ENCODE data around the gene TNFRSF19. TPM values are rescaled to one million over a fixed set of nuclear protein-coding genes. Genes with fewer than 3 reads are reported as not detected.

TNFRSF19 gene
- total RNA-seq, 1 experiment from 2014 or later: 0.54 TPM

DNA sequence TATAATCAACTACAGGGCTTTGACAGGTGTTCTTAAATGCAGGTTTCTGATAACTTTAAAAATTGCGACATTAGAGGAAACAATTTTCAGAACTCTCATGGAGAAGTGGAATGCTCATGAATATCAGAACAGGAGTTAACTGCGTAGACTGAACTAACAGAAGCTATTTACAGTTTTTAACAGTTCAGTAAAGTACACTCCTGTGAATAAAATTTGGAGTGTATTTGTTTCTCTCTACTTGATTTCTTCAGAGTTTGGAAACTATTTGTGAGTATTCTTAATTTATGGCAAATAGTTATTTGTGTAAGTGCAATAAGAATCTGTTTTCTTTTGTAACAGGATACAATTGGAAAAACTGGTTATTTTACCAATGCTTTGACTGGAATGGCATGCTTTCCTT, 114.4 kb downstream of the TNFRSF19 start:
- intact Hi-C loops (cut with micrococcal nuclease; ENCODE audit: unreplicated experiment): no loop called here

GRCh38 chr13:23685416-23685815, 115.2 kb downstream of the TNFRSF19 start:
- no peak for ATAC-seq
- ChIA-PET CTCF (no interaction called here), POLR2A (no interaction called here)
- TF ChIP-seq REST (IDR thresholded peaks at IDR 0.05; ENCODE audit: insufficient read depth in 1 of 2, low read depth in 2 of 2, low read length in 1 of 2): no peak
- no peak for TF ChIP-seq SIN3A (IDR thresholded peaks at IDR 0.05; ENCODE audit: borderline replicate concordance, insufficient read depth, low read depth, low read length)
- no peak for TF ChIP-seq TCF7L2 (IDR thresholded peaks at IDR 0.05; ENCODE audit: low read depth, low read length)
- TF ChIP-seq POLR2AphosphoS5 (IDR thresholded peaks at IDR 0.05; ENCODE audit: low read depth, low read length): no peak
- TF ChIP-seq, protein P1, sequence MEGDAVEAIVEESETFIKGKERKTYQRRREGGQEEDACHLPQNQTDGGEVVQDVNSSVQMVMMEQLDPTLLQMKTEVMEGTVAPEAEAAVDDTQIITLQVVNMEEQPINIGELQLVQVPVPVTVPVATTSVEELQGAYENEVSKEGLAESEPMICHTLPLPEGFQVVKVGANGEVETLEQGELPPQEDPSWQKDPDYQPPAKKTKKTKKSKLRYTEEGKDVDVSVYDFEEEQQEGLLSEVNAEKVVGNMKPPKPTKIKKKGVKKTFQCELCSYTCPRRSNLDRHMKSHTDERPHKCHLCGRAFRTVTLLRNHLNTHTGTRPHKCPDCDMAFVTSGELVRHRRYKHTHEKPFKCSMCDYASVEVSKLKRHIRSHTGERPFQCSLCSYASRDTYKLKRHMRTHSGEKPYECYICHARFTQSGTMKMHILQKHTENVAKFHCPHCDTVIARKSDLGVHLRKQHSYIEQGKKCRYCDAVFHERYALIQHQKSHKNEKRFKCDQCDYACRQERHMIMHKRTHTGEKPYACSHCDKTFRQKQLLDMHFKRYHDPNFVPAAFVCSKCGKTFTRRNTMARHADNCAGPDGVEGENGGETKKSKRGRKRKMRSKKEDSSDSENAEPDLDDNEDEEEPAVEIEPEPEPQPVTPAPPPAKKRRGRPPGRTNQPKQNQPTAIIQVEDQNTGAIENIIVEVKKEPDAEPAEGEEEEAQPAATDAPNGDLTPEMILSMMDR (IDR thresholded peaks at IDR 0.05): no peak
- intact Hi-C loops (cut with micrococcal nuclease; ENCODE audit: unreplicated experiment) (no loop called here), in situ Hi-C loops (cut with HindIII; ENCODE audit: low pct_unique_long_range_greater_than_20kb, low sequenced_read_pairs) (no loop called here)
- H3K4me1 ChIP-seq (ENCODE audit: control insufficient read depth, insufficient read depth, low read length): no peaks in the 10 kb centered on the region
- H3K27me3 ChIP-seq (ENCODE audit: control insufficient read depth, insufficient read depth, low read length): no peaks in the 10 kb centered on the region
- no TSS peak for BruUV-seq (replicated peaks)
- H3K36me3 ChIP-seq (ENCODE audit: control insufficient read depth, insufficient read depth, low read length): no peaks in the 10 kb centered on the region
- H3K27ac ChIP-seq (ENCODE audit: low read length): no peak overlapping the region
- H3K4me3 ChIP-seq (ENCODE audit: low read depth in 2 of 2, low read length in 2 of 2): no peak overlapping the region
- H3K9me3 ChIP-seq (ENCODE audit: control insufficient read depth, insufficient read depth, low read depth, low read length): no peaks in the 10 kb centered on the region
- DNase-seq (ENCODE audit: low read depth, low spot score): no peak

More for the DNA sequence above, 114.4 kb downstream of the TNFRSF19 start:
- Histone ChIP-seq H3K9me3 (ENCODE audit: control insufficient read depth, insufficient read depth, low read depth, low read length) (no peaks in the 10 kb centered on the region), H3K27ac (ENCODE audit: low read length) (no peak overlapping the region), H3K4me1 (ENCODE audit: control insufficient read depth, insufficient read depth, low read length) (no peaks in the 10 kb centered on the region), H3K27me3 (ENCODE audit: control insufficient read depth, insufficient read depth, low read length) (no peaks in the 10 kb centered on the region), H3K4me3 (ENCODE audit: low read depth in 2 of 2, low read length in 2 of 2) (no peak overlapping the region), H3K36me3 (ENCODE audit: control insufficient read depth, insufficient read depth, low read length) (no peaks in the 10 kb centered on the region)
- CTCF ChIA-PET: no interaction called here
- POLR2A ChIA-PET: no interaction called here
- no TSS peak for BruUV-seq (replicated peaks)
- DNase-seq (ENCODE audit: low read depth, low spot score) (no peak), ATAC-seq (no peak)
- no peak for TF ChIP-seq TCF7L2 (IDR thresholded peaks at IDR 0.05; ENCODE audit: low read depth, low read length)
- TF ChIP-seq REST (IDR thresholded peaks at IDR 0.05; ENCODE audit: insufficient read depth in 1 of 2, low read depth in 2 of 2, low read length in 1 of 2): no peak
- TF ChIP-seq, protein P1 (IDR thresholded peaks at IDR 0.05): no peak
- TF ChIP-seq POLR2AphosphoS5 (IDR thresholded peaks at IDR 0.05; ENCODE audit: low read depth, low read length): no peak
- TF ChIP-seq SIN3A (IDR thresholded peaks at IDR 0.05; ENCODE audit: borderline replicate concordance, insufficient read depth, low read depth, low read length): no peak
- in situ Hi-C loops (cut with HindIII; ENCODE audit: low pct_unique_long_range_greater_than_20kb, low sequenced_read_pairs): no loop called here

All from Panc1 (cell line).